Gastroesophageal sphincter (tissue), 4 donors: Measurements from ENCODE around the gene FARS2. TPM values are rescaled to one million over a fixed set of nuclear protein-coding genes. Genes with fewer than 3 reads are reported as not detected.

Source experiments
- ATAC-seq: fragments of 150-250 bp; one replicate; pipeline ENCODE4 v1.9.1; 2016; ENCODE audit warnings: mild to moderate bottlenecking, moderate library complexity
- H3K27ac ChIP-seq, 4 donors: fragments of 200-600 bp; sonication (generic) in 3 of 4; 1 replicate in 3 of 4; 2 replicates in 1 of 4; pipeline ENCODE4 v1.5.1; 2016 to 2019
- H3K27me3 ChIP-seq: fragments of 200-600 bp; sonication (generic); one replicate; pipeline ENCODE4 v1.5.1; 2019
- H3K36me3 ChIP-seq, 2 donors: fragments of 200-600 bp; sonication (generic); one replicate each; pipeline ENCODE4 v1.5.1; 2019; ENCODE audit warnings: control low read depth in 1 of 2
- H3K4me1 ChIP-seq, 3 donors: fragments of 200-600 bp; sonication (generic); 1 replicate in 2 of 3; 2 replicates in 1 of 3; pipeline ENCODE4 v1.5.1; 2016 to 2019; ENCODE audit warnings: control low read depth in 2 of 3
- H3K4me3 ChIP-seq, 2 donors: fragments of 200-600 bp; sonication (generic); one replicate each; pipeline ENCODE4 v1.5.1; 2019; ENCODE audit warnings: mild to moderate bottlenecking in 1 of 2, moderate library complexity in 1 of 2
- H3K9me3 ChIP-seq, 3 donors: fragments of 200-600 bp; sonication (generic); one replicate each; pipeline ENCODE4 v1.5.1; 2017 to 2019; ENCODE audit warnings: control low read depth in 2 of 3
- EP300 ChIP-seq: sonication (generic); formaldehyde crosslinking; IDR thresholded peaks from one replicate; pipeline ENCODE4 v1.6.1; 2017; ENCODE audit warnings: antibody characterized with exemption, mild to moderate bottlenecking
- POLR2A ChIP-seq, 2 donors: fragments of 450-650 bp; IDR thresholded peaks; one replicate each; pipeline ENCODE4 v1.6.1; 2017; ENCODE audit warnings: antibody characterized with exemption in 2 of 2, mild to moderate bottlenecking in 2 of 2, moderate library complexity in 1 of 2
- POLR2AphosphoS5 ChIP-seq: sonication (generic); formaldehyde crosslinking; IDR thresholded peaks from one replicate; pipeline ENCODE4 v1.6.1; 2017; ENCODE audit warnings: antibody characterized with exemption
- WGBS, 2 donors: methylation state at CpG; one replicate each; pipeline ENCODE4 v1.1.5; 2018; ENCODE audit warnings: low coverage in 1 of 2; 5-methylcytosine and 5-hydroxymethylcytosine counted together
- total RNA-seq, 4 donors: library from RNA; depleted of rRNA; stranded (reverse); fragments of >200 nt; gene quantifications; one replicate each; pipeline ENCODE4 v1.1.0, GENCODE V29; 2016
- TF ChIP-seq, protein P1 (sequence below), 4 experiments: fragments of 200-600 bp in 2 of 4; fragments of 450-650 bp in 2 of 4; sonication (generic) in 1 of 4; IDR thresholded peaks; one replicate each; pipeline ENCODE4 v1.5.1; 2017 to 2019; ENCODE audit warnings: antibody characterized with exemption in 4 of 4, mild to moderate bottlenecking in 2 of 4, moderate library complexity in 2 of 4

The FARS2 gene
- total RNA-seq, 4 donors from 2014 or later, result 9.8 to 16.3 (median 14.4) TPM

DNA sequence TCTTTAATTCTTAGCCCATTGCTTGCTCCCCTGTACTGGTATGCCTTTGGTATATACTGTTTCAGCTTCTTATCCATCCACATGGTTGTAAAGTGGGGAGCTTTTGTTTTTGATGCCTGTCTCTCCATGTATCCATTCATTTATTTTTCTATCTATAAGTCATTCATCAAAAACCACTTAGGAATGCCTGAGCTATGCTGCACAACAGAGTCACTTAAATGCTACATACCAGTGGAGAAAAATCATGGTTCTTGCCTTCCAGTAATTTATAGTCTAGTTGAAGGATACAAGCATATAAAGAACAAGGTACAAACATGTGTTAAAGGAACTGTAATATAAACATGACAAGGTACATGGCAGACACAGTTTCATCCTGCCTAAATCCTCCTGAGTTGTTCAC lies 398.2 kb downstream of the FARS2 start:
- Histone ChIP-seq H3K27ac (no peak overlapping the region), H3K36me3 (peaks cover 0 to under 1% of the 10 kb centered on the region in 2 donors), H3K9me3 (no peaks in the 10 kb centered on the region), H3K4me1 (no peaks in the 10 kb centered on the region), H3K27me3 (no peaks in the 10 kb centered on the region), H3K4me3 (no peak overlapping the region)
- ATAC-seq, result no peak
- TF ChIP-seq POLR2AphosphoS5, result no peak
- no peak for TF ChIP-seq POLR2A (IDR thresholded peaks at IDR 0.05)
- no peak for TF ChIP-seq EP300
- TF ChIP-seq, protein P1, sequence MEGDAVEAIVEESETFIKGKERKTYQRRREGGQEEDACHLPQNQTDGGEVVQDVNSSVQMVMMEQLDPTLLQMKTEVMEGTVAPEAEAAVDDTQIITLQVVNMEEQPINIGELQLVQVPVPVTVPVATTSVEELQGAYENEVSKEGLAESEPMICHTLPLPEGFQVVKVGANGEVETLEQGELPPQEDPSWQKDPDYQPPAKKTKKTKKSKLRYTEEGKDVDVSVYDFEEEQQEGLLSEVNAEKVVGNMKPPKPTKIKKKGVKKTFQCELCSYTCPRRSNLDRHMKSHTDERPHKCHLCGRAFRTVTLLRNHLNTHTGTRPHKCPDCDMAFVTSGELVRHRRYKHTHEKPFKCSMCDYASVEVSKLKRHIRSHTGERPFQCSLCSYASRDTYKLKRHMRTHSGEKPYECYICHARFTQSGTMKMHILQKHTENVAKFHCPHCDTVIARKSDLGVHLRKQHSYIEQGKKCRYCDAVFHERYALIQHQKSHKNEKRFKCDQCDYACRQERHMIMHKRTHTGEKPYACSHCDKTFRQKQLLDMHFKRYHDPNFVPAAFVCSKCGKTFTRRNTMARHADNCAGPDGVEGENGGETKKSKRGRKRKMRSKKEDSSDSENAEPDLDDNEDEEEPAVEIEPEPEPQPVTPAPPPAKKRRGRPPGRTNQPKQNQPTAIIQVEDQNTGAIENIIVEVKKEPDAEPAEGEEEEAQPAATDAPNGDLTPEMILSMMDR (IDR thresholded peaks at IDR 0.05), result no peak

DNA sequence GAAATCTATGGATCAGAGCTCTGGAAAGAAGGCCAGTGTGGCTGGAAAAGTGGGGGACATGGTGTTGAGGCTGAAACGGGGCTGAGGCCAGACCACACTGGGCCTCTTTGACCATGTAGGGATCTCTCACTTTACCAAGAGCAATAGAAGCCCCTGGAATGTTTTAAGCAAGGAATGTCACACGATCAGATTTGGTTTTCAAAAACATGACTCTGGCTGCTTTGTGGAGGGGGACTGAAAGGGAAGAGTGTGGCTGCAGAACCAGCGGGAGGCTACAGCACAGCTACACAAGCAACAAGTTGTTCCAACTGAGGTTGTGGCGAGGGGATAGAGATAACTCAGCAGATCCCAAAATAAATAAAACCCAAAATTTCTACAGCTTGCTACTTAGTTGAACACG lies 399.5 kb downstream of the FARS2 start:
- TF ChIP-seq POLR2AphosphoS5 (no peak), POLR2A (IDR thresholded peaks at IDR 0.05) (no peak), EP300 (no peak)
- TF ChIP-seq, protein P1 (IDR thresholded peaks at IDR 0.05), result no peak
- no peaks in the 10 kb centered on the region for H3K4me1 ChIP-seq
- no peaks in the 10 kb centered on the region for H3K9me3 ChIP-seq
- no peak overlapping the region for H3K27ac ChIP-seq
- no peak for ATAC-seq
- no peaks in the 10 kb centered on the region for H3K36me3 ChIP-seq
- H3K4me3 ChIP-seq, result no peak overlapping the region
- 54 to 73% methylated on average over 5 of the region's 5 CpGs for WGBS, 2 donors
- no peaks in the 10 kb centered on the region for H3K27me3 ChIP-seq

DNA sequence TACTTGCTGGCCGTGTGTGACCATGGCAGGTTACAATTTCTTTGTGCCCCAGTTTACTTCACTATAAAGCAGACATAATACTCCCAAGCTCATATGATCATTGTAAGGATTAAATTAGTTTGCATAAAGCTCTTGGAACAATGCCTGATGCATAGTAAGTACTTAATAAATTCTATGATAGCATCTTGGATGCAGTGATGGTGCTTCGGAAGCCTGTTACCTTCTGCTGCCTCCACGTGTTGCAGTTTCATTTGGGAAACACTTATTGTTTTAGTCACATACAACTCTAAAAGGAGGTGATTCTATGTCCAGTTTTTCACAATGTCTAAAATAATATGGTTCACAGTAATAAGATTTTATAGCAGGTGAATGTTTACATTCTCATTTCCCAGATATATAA lies 401.5 kb downstream of the FARS2 start:
- TF ChIP-seq, protein P1 (IDR thresholded peaks at IDR 0.05), result no peak
- TF ChIP-seq EP300 (no peak), POLR2A (IDR thresholded peaks at IDR 0.05) (no peak), POLR2AphosphoS5 (no peak)
- Histone ChIP-seq H3K27ac (no peak overlapping the region), H3K4me1 (no peaks in the 10 kb centered on the region), H3K36me3 (no peaks in the 10 kb centered on the region), H3K27me3 (no peaks in the 10 kb centered on the region), H3K9me3 (no peaks in the 10 kb centered on the region), H3K4me3 (no peak overlapping the region)
- WGBS, 2 donors, result 75 to 78% methylated on average over 2 to 3 of the region's 3 CpGs
- no peak for ATAC-seq

DNA sequence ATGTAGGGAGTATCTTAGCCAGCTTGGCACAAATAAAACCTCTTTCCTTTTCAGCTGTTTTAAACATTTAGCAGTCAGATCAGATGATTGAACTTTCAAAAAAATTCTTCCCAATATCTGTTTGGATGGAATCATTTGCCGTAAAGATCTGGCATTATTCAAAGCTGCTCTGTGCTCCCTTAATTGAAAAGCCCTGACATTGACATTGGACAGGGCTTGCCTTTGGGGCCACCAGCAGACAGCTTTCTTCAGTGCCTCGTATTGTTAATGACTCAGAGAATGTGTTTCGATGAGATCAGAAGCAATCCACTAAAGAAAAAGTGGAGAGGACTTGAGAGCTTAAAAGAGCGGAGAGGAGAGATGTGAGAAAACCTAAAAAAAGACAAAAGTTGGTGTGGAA lies 401.9 kb downstream of the FARS2 start:
- ATAC-seq, result no peak
- Histone ChIP-seq H3K9me3 (no peaks in the 10 kb centered on the region), H3K27me3 (no peaks in the 10 kb centered on the region), H3K27ac (no peak overlapping the region), H3K36me3 (no peaks in the 10 kb centered on the region), H3K4me3 (no peak overlapping the region), H3K4me1 (no peaks in the 10 kb centered on the region)
- TF ChIP-seq POLR2A (IDR thresholded peaks at IDR 0.05), result no peak
- TF ChIP-seq, protein P1 (IDR thresholded peaks at IDR 0.05), result no peak
- TF ChIP-seq POLR2AphosphoS5, result no peak
- TF ChIP-seq EP300, result no peak
- 51 to 100% methylated on average over 2 to 4 of the region's 4 CpGs for WGBS, 2 donors

DNA sequence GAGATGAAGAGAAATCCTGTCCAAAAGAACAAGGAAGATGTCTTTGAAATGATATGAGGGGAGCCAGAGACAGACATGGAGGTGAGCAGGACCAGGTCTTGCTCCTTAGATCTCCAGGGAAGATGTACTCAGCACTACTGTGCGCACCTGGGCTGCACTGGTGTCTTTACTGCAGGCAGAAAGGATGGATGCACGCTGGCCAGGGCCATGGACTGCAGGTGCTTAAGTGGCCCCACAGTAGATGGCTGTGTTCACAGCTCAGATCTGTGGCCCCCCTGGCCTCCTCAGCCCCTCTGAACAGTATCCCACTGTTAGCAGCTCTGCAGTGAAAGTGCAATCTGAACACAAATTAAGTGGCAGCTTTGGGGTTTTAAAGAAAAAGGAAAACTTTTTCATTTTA lies 402.4 kb downstream of the FARS2 start:
- Histone ChIP-seq H3K27me3 (no peaks in the 10 kb centered on the region), H3K27ac (no peak overlapping the region), H3K4me3 (no peak overlapping the region), H3K9me3 (no peaks in the 10 kb centered on the region), H3K4me1 (no peaks in the 10 kb centered on the region), H3K36me3 (no peaks in the 10 kb centered on the region)
- WGBS, 2 donors, result 100% methylated on average over 2 of the region's 2 CpGs; no CpG with 5 or more reads in 1 of the 2 donors
- no peak for TF ChIP-seq POLR2A (IDR thresholded peaks at IDR 0.05)
- TF ChIP-seq, protein P1 (IDR thresholded peaks at IDR 0.05), result no peak
- TF ChIP-seq POLR2AphosphoS5, result no peak
- no peak for TF ChIP-seq EP300
- no peak for ATAC-seq
